IPS-NIHi7 (cell line): ENCODE measurements around the gene CBLN3.
"Not testable (repeated sequence)": the region's sequence is repeated elsewhere in the genome, so short reads cannot be mapped to it uniquely, and the experiment has no call there.

Experiments
- DNase-seq: peaks from one replicate; pipeline ENCODE4 v3.0.0; 2012; ENCODE audit warnings: mixed read lengths; ENCODE audit errors: extremely low spot score

CBLN3 gene

GRCh38 chr14:24403294-24403998, 26.0 kb downstream of the CBLN3 start:
- DNase-seq, result no peak

- no peak for DNase-seq
Observed at GRCh38 chr14:24401810-24402702, 27.4 kb downstream of the CBLN3 start.

GRCh38 chr14:24399999-24400718, 29.3 kb downstream of the CBLN3 start:
- no peak for DNase-seq

- no peak for DNase-seq
Observed at GRCh38 chr14:24399447-24399822, 30.0 kb downstream of the CBLN3 start.

- DNase-seq, result peak; percentile 81
Observed at GRCh38 chr14:24398653-24399446, 30.6 kb downstream of the CBLN3 start, which contains the start of gene NYNRIN. Gene NYNRIN (plus strand): TSS chr14:24399003. CDS start chr14:24399247, 244 bp downstream.

GRCh38 chr14:24398293-24398652, 31.2 kb downstream of the CBLN3 start:
- peak; percentile 74 for DNase-seq

- DNase-seq, result no peak
Observed at GRCh38 chr14:24397639-24398292, 31.7 kb downstream of the CBLN3 start.

GRCh38 chr14:24395609-24396582, 33.6 kb downstream of the CBLN3 start:
- no peak for DNase-seq

GRCh38 chr14:24394275-24394674, 35.2 kb downstream of the CBLN3 start:
- no peak for DNase-seq

GRCh38 chr14:24392325-24393091, 37.0 kb downstream of the CBLN3 start:
- DNase-seq, result no peak

- no peak for DNase-seq
Observed at GRCh38 chr14:24390701-24391468, 38.6 kb downstream of the CBLN3 start.

- no peak for DNase-seq
Observed at GRCh38 chr14:24389226-24389848, 40.1 kb downstream of the CBLN3 start.

- no peak for DNase-seq
Observed at GRCh38 chr14:24388474-24389179, 40.8 kb downstream of the CBLN3 start.

GRCh38 chr14:24387579-24387978, 41.9 kb downstream of the CBLN3 start:
- not testable (repeated sequence) for DNase-seq

GRCh38 chr14:24387009-24387345, 42.5 kb downstream of the CBLN3 start:
- no peak for DNase-seq

GRCh38 chr14:24385524-24385923, 43.9 kb downstream of the CBLN3 start:
- no peak for DNase-seq

- no peak for DNase-seq
Observed at GRCh38 chr14:24384169-24384568, 45.3 kb downstream of the CBLN3 start.
